HG03469 (cell line): ENCODE results near the gene ALDH8A1.
"Not testable (repeated sequence)": the region's sequence is repeated elsewhere in the genome, so short reads cannot be mapped to it uniquely, and the experiment has no call there.

Source experiments
- ATAC-seq: cut with Tn5 transposase; IDR thresholded peaks from one replicate; pipeline ENCODE4 v1.9.1; 2021; ENCODE audit warnings: mild to moderate bottlenecking, moderate library complexity, moderate number of reproducible peaks; ENCODE audit not compliant: unreplicated experiment

The ALDH8A1 gene

DNA sequence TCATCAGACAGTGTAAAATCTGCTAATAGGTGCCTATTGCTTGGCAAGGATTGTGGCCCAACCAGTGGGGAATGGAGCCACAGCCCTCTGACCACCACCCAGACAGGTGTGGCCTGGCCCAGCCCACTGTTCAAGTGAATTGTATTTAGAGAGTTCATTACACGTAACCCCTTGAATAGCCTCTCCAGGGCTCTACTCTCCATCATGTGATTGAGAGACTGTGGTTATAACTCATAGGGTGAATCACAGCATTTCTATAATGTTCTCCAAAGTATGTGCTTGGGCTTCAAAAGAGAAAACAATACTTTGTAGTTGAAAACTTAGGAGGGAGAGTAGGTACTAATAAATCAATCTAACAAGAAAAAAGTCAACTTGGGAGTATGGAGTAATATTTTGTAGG is 38.4 kb downstream of the ALDH8A1 start:
- no peak for ATAC-seq

DNA sequence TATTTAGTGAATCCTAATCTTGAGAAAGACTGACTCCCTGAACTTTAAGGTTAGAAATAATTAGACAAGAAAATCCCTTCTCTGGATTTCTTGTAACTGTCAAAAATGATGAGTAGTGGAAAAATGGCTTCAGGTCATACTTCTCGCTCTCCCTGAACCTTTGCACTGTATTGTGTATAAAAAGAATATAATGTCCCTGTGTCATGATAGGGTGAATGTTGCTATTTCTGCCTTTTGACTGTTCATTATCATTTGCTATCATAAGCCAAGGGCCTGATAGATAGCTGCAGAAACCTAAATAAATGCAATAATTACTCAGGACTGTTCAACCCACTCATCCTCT is 39.3 kb downstream of the ALDH8A1 start:
- ATAC-seq, result no peak

DNA sequence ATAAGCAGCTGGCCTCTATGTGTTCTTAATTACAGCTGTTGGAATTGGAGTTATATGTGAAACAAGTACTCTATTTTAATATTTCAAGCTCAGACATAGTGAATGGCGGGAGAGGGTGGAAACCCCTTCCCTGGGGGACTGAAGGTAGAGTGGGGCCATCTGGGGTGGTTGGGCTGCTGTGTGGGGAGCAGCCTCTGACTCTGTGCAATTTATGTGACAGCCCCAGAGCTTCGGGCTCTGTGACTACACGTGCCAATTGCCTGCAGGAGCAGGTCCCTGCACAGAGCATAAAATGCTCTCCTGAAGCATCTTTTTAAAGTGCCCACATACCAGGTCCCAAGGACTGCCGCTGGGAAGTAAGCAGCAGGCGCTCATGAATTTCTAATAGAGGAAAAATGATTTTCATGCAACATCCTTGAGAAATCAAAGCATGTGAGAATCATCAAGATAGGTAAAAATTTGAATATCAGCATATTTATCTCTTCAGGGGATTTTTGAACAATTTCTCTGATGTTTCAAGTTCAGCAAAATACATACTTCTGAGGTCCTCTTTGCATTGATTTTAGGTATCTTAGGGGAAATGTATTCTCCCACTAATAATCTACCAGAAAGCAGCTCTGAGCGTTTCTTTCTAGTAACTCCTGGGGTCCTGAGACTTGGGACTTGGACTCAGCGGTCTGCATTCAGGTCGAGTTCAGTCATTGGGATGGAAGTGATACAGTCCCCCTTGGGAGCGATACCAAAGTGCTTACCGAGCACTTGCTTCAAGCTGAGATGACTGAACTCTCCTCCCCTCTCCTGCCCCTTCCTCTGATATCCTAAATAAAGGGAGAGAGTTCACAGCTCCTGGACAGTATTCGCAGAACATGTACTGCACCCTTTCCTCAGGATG is 40.0 kb downstream of the ALDH8A1 start:
- no peak for ATAC-seq

DNA sequence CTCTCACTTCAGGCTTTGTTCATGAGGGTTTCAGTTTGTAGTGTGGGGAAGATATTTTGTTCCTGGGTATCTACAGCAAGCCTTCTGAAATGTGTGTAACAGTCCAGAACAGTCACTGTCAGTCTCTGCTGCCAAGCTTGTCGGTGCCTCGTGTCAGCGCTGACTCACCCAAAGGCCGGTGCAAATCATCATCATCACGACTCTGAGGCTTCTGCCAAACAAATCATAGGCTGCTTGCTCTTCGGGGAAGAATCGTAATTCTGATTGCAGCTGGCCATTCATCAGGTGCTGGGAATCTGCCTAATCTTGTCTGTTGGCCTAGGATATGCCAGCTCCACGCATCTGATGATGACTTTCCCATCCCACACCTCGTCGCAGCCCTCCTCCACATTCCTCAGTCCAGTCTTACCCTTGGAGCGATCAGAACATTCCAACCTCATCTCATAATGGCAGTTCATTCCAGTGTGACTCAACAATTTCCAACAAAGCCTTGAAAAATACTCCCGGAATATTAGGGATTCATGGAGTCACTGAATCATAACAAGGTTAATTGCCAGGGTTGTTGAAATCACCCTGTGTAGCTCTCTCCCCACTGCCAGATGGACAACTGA is 40.9 kb downstream of the ALDH8A1 start:
- no peak for ATAC-seq

DNA sequence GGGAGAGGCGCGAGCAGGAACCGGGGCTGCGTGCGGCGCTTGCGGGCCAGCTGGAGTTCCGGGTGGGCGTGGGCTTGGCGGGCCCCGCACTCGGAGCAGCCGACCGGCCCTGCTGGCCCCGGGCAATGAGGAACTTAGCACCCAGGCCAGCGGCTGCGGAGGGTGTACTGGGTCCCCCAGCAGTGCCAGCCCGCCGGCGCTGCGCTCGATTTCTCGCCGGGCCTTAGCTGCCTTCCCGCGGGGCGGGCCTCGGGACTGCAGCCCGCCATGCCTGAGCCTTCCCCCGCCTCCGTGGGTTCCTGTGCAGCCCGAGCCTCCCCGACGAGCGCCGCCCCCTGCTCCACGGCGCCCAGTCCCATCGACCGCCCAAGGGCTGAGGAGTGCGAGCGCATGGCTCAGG is 45.2 kb downstream of the ALDH8A1 start:
- ATAC-seq, result not testable (repeated sequence)

DNA sequence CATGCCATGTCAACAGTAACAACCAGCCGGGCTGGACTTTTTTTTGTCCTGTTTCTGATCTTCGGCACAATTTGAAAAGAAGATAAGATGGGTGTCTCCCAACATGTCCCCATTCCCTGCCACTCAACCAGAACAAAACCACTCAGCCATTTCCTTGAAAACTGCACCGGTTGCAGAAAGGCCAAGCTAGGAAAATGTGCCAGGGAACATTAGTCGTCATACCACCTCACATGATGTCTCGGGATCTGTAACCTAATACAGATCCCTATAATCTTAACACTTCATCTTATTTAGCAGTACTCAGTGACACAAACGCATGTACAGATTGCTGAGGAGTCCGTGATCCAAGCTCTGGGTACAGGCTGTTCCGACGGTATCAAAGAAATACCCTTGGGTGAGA is 46.5 kb downstream of the ALDH8A1 start:
- no peak for ATAC-seq

DNA sequence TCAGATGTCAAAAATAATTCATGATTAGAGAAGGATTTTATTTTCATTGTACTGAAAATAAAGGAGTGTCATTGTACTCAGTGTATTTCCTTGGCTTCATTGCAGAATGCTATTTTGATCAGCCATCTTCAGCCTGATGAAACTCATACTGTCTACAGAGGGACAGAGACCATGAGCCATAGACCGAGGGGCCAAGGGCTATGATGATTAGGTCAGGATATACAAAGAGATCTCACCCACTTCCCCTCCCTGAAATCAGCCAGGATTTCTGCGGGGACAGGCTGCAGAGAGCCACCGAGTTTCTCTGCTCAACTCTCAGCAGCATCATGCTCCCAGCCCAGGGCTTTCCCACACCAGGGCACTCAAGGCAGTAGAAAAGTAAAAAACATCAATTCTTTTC is 47.0 kb downstream of the ALDH8A1 start:
- ATAC-seq, result no peak

DNA sequence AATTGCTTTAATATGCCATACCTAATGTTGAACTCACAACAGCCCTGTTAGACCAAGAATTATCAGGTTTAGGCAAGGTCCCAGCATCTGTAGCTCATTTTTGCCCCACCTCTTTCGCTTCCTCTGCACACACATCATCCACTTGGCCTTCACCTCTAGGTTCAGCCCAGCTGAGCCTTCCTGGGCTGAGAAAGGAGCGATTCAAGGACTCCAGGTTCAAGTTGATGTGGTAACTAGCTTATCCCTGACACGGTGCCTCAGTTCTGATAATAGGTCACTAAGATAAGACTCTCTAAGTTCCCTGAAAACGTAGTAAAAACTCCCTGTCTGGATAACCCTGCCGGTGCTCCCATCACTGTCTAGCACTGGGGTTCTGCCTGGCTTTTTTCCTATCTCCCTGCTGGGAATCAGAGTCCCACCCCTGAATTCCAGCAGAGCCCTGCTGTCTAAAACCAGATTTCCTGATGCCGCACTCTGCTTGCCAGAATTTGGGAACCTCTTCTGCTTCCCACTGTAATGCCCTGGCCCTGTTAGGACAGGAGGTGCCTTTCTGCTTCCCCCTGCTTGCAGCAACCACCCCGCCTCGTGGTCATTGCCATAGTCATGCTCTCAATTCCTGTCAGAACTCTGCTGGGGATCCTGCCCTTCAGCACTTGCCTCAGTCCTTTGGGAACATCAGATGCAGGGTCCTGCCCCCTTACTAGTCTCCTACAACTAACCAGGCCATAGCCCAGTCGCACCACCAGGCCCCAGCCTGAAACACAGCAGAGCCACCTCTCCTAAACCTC is 47.6 kb downstream of the ALDH8A1 start:
- ATAC-seq, result no peak

DNA sequence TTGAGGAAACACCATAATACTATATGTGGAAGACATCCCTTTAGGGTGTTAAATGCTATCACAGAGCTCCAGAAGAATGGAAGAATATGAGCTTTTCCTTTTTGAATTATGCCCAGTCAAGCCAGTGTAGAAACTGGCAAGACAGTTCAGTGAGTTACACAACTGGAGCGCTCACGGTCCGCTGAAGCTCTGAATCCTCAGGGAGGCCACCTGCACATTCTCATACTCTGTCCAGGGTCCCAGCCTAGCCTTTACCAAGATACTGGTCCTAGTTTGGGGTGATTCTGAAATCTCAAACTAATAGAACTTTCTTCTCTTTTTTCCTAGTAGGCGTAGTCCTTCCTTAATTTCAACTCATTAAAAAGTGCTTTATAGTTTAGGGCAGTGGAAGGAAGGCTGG is 51.3 kb downstream of the ALDH8A1 start:
- ATAC-seq, result no peak

DNA sequence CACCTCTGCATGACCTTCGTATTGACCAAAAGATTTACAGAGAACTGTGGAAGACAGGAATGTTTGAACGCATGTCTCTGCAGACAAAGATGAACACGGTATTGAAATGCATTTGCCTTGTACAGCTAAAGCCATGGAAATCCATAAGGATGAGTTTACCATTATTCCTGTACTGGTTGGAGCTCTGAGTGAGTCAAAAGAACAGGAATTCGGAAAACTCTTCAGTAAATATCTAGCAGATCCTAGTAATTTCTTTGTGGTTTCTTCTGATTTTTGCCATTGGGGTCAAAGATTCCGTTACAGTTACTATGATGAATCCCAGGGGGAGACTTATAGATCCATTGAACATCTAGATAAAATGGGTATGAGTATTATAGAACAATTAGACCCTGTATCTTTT is 51.7 kb downstream of the ALDH8A1 start:
- not testable (repeated sequence) for ATAC-seq

DNA sequence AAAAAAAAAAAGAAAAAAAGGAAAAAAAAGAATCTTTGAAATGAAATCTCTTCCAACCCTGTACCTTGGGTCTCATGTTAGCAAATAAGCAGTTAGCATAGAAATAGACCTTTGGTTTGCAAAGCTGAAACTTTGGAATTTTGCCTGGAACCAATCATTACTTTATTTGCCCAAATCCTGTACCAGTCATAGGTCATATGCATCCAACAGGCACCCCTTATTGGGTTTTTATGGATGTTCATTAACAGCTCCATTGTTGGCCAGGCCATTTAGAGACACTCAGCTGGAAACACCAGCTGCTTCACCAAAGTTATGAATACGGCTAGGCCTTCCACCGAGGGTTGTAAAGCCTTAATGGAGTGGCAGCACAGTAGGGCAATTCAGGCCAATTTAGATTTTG is 53.0 kb downstream of the ALDH8A1 start:
- ATAC-seq, result no peak

DNA sequence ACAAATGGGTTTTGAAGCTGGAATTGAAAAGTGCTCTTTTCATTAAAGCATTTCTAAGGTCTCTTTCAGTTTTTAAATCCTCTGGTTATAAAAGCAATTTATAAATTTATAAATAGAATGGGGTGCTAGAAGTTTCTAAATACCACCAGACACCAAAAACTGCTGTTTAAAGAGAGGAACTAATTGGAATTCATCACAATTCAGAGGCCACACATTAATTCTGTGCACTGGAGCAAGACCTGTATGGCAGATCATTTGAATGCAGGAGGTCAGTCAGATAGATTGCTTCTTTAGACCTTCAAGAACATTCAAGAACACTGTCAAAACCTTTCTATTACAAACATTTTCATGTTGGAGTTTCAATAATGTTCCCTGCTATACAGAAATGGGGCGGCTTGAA is 55.1 kb downstream of the ALDH8A1 start:
- ATAC-seq, result no peak

DNA sequence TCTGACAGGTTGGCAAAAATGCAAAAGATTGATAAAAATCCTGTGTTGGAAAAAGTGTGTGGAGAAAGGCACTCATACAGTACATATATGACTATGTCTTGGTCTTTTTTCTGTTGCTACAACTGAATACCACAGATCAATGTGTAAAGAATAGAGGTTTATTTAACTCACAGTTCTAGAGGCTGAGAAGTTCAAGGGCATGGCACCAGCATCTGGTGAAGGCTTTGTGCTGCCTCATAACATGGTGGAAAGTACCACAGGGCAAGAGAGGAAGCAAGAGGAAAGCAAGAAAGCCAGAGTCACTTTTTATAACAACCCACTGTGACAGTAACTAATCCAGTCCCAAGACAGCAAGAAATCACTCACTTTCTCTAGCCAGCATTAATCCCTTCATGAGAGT is 57.5 kb downstream of the ALDH8A1 start:
- ATAC-seq, result no peak

DNA sequence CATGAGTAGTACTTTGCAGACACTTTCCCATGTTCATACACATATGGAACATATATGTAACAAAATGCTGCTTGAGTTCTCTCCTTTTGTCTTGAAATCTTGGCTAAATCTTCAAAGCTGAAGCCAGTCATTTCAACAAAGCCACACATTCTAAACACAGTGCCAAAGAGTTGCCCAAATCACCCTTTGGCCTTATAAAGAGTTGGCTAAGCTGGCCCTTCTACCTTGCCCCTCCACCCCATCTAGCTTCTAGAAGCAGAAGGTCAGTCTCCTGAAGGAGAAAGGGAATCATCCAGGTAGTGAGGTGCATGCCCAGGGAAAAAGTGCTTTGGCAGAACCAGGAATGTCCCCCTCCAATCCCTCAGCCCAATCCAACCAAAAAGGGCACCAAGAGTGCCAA is 58.3 kb downstream of the ALDH8A1 start:
- no peak for ATAC-seq

DNA sequence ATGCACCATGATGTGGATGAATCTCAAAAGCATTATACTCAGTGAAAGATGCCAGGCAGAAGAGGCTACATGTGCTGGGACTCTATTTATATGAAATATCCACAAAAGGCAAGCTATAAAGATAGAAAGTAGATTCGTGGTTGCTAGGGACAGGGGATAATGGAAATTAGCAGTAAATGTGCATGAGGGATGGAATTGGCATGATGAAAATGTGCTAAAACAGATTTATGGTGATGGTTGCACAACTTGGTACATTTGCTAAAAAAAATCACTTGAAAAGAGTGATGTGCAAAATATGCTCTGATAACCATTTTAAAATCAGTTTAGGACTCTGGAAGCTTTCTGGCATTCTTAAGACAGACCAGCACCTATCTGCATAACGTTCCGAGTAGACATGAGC is 61.6 kb downstream of the ALDH8A1 start:
- ATAC-seq, result no peak

DNA sequence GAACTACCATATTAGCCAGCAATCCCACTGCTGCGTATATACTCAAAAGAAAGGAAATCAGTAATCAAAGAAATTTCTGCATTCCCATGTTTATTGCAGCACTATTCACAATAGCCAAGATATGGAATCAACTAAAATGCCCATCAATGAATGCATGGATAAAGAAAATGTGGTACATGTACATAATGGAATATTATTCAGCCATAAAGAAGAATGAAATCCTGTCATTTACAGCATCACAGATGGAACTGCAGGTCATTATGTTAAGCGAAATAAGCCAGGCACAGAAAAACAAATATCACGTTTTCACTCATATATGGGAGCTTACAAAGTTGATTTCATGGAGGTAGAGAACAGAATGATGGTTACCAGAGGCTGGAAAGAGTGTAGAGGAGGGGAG is 65.1 kb downstream of the ALDH8A1 start:
- no peak for ATAC-seq

DNA sequence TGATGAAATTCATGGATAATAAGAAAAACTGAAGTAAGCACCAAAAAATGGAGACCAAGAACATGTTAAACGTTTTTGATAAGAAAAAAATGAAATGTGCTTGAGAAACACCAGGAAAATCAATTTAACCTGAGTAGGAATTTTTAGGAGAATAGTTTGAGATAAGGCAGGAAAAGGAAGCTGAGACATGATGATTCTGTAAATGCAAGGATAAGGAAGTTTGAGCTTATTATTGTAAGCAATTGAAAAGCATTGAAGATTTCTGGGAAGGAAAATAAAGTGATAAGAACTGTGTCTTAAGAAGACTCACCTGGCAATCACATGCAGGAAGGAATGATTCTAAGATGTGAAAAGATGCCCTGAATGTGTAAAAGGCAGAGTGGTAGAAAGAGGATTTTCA is 66.6 kb downstream of the ALDH8A1 start:
- ATAC-seq, result no peak

DNA sequence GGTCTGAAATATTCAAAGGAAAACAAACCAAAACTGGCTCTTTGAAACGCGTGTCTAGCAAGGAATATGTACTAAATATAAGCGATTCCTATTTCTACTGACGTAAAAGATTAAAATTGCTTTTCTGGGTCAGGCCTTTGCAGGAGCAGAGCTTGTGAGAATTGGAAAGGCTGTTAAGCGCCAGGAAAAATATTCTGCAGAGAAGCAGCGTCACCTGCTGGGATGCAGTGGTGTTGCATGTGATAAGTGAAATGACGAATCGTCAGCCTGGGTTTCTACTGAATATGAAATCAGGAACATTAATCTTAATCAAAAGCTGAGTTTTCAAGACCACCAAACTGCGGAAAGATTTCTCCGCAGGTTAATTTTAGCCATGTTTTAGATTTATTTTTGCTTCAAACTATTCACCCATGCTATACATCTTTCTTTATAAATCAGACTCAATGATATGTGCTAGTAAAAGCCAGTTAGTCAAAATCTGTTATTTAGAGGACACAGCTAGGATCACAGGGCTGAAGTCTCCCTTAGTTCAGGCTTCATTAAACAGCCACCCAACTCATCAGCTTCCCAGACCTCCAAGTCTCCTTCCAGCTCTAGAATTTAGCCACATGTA is 67.4 kb downstream of the ALDH8A1 start:
- no peak for ATAC-seq

DNA sequence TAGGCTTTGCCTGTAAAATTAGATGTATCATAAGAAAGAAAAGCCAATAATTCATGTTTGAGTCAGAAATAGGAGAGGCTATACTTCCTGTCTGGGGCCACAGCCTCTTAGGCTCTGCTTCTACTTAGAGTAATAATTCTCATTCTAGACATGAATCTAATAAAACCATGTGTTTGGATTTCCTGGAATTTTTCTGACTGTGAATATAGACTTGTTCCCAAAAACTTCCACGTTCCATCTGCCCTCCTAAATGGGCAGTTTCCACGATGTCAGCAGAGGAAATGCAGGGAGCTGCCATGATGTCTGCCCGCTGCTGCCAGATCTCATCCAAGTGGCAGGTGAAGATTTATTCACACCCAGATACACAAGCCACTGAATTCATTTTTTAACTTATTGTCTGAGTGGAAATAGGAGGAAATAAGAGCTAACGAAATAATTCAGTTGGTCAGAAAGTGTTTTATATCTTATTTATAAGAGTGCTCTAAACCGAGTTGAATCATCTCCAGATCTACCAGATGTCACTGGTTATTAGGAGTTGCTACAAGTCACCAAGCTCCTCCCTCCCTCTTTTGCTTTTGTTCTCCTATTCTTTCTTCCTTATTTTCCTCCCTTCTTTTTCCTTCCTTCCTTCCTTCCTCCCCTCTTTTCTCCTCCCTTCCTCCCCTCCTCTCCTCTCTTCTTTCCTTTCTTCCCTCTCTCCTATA is 69.3 kb downstream of the ALDH8A1 start:
- no peak for ATAC-seq

DNA sequence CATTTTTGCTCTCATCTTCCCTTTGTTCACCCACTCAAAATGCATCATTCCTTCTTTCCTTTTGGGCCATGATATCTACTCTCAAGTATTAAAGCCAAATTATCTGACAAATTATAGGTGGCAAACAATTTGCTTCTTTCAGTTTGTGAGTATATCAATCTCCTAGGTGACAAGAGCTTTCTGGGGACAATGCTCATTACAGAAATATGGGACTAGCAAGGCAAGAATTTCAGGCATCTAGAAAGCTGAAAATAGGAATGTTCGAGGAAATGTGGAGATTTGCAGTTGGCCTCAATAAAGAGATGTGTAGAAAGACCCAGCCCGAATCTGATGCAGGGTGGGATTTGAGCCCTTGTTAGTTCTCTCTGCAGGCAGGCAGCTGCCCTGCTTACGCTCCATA is 71.8 kb downstream of the ALDH8A1 start:
- ATAC-seq, result no peak

DNA sequence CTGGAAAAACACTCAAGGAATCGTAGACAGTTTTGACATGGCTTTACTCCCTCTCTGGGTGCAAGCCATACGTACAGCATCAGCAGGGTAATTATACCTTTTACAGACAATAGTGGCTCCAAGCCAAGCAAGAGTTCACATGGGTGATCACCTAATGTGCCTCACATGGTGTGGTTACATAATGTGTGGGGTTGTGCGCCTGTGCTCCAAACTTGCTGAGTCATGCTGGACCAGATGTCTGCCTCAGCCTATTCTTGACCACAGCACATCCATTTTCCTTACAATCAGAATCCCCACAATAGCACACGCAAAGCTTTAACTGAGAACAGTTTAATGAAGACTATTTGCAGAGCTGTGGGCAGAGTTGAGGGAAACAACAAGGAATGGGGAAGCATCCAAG is 74.5 kb downstream of the ALDH8A1 start:
- ATAC-seq, result no peak
